Caco-2 (cell line): ENCODE results near the gene RAD9B. TPM values are rescaled to one million over a fixed set of nuclear protein-coding genes. Genes with fewer than 3 reads are reported as not detected.
"Not testable (repeated sequence)": the region's sequence is repeated elsewhere in the genome, so short reads cannot be mapped to it uniquely, and the experiment has no call there.

Source experiments
- BruUV-seq: library from RNA; stranded (reverse); fragments of 400-500 nt; replicated peaks from 2 replicates; lab custom pipeline; 2021; lab: Mats Ljungman, UMichigan
- CTCF ChIA-PET: fragments of 300-600 bp; sonication (Branson Sonifier 250); formaldehyde crosslinking; loops from one replicate; lab custom pipeline; 2022; ENCODE audit warnings: antibody characterized with exemption; lab: Charles Lee
- POLR2A ChIA-PET: fragments of 300-600 bp; sonication (Branson Sonifier 250); formaldehyde crosslinking; loops from one replicate; lab custom pipeline; 2022; ENCODE audit warnings: antibody characterized with exemption; lab: Charles Lee
- DNase-seq, 2 experiments: peaks; one replicate each; pipeline versions ENCODE4 v3.0.0 to v3.0.0-alpha.2; 2020 to 2022
- H3K27me3 ChIP-seq: replicated peaks from 2 replicates; pipeline ENCODE4 v1.6.0; 2011; ENCODE audit warnings: low read length; ENCODE audit not compliant: control insufficient read depth, insufficient read depth
- H3K36me3 ChIP-seq: 2 replicates; pipeline ENCODE4 v1.5.1; 2011; ENCODE audit warnings: low read length; ENCODE audit not compliant: control insufficient read depth, insufficient read depth
- H3K4me1 ChIP-seq: fragments of 250-450 bp; sonication (Bioruptor Pico); 2 replicates; pipeline ENCODE4 v1.5.1; 2020; ENCODE audit warnings: mild to moderate bottlenecking
- H3K4me3 ChIP-seq: 2 replicates; pipeline ENCODE4 v1.5.1; 2011; ENCODE audit warnings: low read depth, mild to moderate bottlenecking, control low read depth, low read length
- H3K9me3 ChIP-seq: fragments of 250-450 bp; sonication (Bioruptor Pico); 2 replicates; pipeline ENCODE4 v1.5.1; 2020; ENCODE audit warnings: mild to moderate bottlenecking, moderate library complexity
- H3K27ac Mint-ChIP-seq: one replicate; pipeline ENCODE4 v1.8.0; 2022; ENCODE audit warnings: mixed read lengths; ENCODE audit not compliant: unreplicated experiment
- H3K27me3 Mint-ChIP-seq: one replicate; pipeline ENCODE4 v1.8.0; 2022; ENCODE audit warnings: mixed read lengths; ENCODE audit not compliant: insufficient read depth, unreplicated experiment
- H3K36me3 Mint-ChIP-seq: one replicate; pipeline ENCODE4 v1.8.0; 2022; ENCODE audit warnings: mild to moderate bottlenecking, mixed read lengths; ENCODE audit not compliant: insufficient read depth, unreplicated experiment
- H3K4me1 Mint-ChIP-seq: one replicate; pipeline ENCODE4 v1.8.0; 2022; ENCODE audit warnings: low read depth, mixed read lengths; ENCODE audit not compliant: unreplicated experiment
- H3K4me3 Mint-ChIP-seq: one replicate; pipeline ENCODE4 v1.8.0; 2022; ENCODE audit warnings: mild to moderate bottlenecking, moderate library complexity, mixed read lengths; ENCODE audit not compliant: unreplicated experiment
- H3K9me3 Mint-ChIP-seq: one replicate; pipeline ENCODE4 v1.8.0; 2022; ENCODE audit warnings: mixed read lengths; ENCODE audit not compliant: unreplicated experiment
- CTCF ChIP-seq, 2 experiments: fragments of 200-600 bp in 1 of 2; IDR thresholded peaks; 1 replicate in 1 of 2; 2 replicates in 1 of 2; pipeline versions ENCODE4 v1.5.1 to v1.8.0; 2011 to 2022; ENCODE audit warnings: antibody characterized with exemption in 1 of 2, control low read depth in 1 of 2, inconsistent platforms in 1 of 2, low read depth in 1 of 2, low read length in 1 of 2, mild to moderate bottlenecking in 1 of 2, moderate library complexity in 1 of 2; ENCODE audit not compliant: insufficient read depth in 1 of 2, severe bottlenecking in 1 of 2, unreplicated experiment in 1 of 2
- intact Hi-C: fragments of 100-400 bp; cut with micrococcal nuclease; formaldehyde crosslinking; loops from one replicate; pipeline ENCODE4 v1.10.0; 2022; ENCODE audit not compliant: unreplicated experiment
- total RNA-seq: library from RNA; stranded (reverse); gene quantifications from 2 replicates; pipeline ENCODE4 v1.2.3, GENCODE V29; 2022

The RAD9B gene
- total RNA-seq, 1 experiment from 2014 or later = 3.8 TPM

GRCh38 chr12:110458756-110459155 is 43.4 kb upstream of the RAD9B start:
- Mint-ChIP-seq H3K4me1 (no peaks in the 10 kb centered on the region), H3K4me3 (no peak overlapping the region), H3K9me3 (no peaks in the 10 kb centered on the region), H3K27ac (no peak overlapping the region), H3K36me3 (peaks cover 33% of the 10 kb centered on the region), H3K27me3 (no peaks in the 10 kb centered on the region)
- no peak overlapping the region for H3K4me3 ChIP-seq
- no peaks in the 10 kb centered on the region for H3K36me3 ChIP-seq
- POLR2A ChIA-PET = interaction anchor here (0.5 kb wide), 1 partner anchor 117 kb away, joined by 4 read pairs; no protein-coding TSS in a partner anchor
- CTCF ChIA-PET = no interaction called here
- H3K4me1 ChIP-seq = no peaks in the 10 kb centered on the region
- no peak for DNase-seq
- BruUV-seq = no TSS peak
- no peaks in the 10 kb centered on the region for H3K9me3 ChIP-seq
- no peak for TF ChIP-seq CTCF (IDR thresholded peaks at IDR 0.05; ENCODE audit: insufficient read depth in 1 of 2, low read depth in 1 of 2, low read length in 1 of 2, severe bottlenecking in 1 of 2, unreplicated experiment in 1 of 2)
- H3K27me3 ChIP-seq = no peaks in the 10 kb centered on the region
- intact Hi-C loops = no loop called here

GRCh38 chr12:110461189-110461588 is 40.9 kb upstream of the RAD9B start:
- POLR2A ChIA-PET, H3K4me1 ChIP-seq, CTCF ChIA-PET, H3K27ac Mint-ChIP-seq, H3K4me3 ChIP-seq, H3K27me3 Mint-ChIP-seq, DNase-seq, H3K27me3 ChIP-seq, H3K36me3 ChIP-seq, H3K9me3 ChIP-seq, H3K4me3 Mint-ChIP-seq, BruUV-seq, H3K4me1 Mint-ChIP-seq, H3K9me3 Mint-ChIP-seq: not testable (repeated sequence)
- intact Hi-C loops = loop anchor here (10.0 kb wide), 1 partner anchor 224 kb away; the partner anchor contains the start of gene HVCN1
- H3K36me3 Mint-ChIP-seq = peaks cover 26% of the 10 kb centered on the region

- no peaks in the 10 kb centered on the region; the same call in 1 of the 2 replicates for H3K36me3 ChIP-seq
- Mint-ChIP-seq H3K9me3 (no peaks in the 10 kb centered on the region), H3K36me3 (peaks cover 34% of the 10 kb centered on the region), H3K4me3 (no peak overlapping the region), H3K4me1 (no peaks in the 10 kb centered on the region), H3K27ac (no peak overlapping the region), H3K27me3 (no peaks in the 10 kb centered on the region)
- DNase-seq = no peak
- no peak overlapping the region for H3K4me3 ChIP-seq
- ChIA-PET CTCF (interaction anchor here (0.7 kb wide), 1 partner anchor 9 kb away, joined by 7 read pairs; no protein-coding TSS in a partner anchor), POLR2A (no interaction called here)
- H3K27me3 ChIP-seq = no peaks in the 10 kb centered on the region
- no TSS peak for BruUV-seq
- intact Hi-C loops = loop anchor here (10.0 kb wide), 1 partner anchor 220 kb away; the partner anchor contains the start of gene HVCN1
- no peaks in the 10 kb centered on the region for H3K4me1 ChIP-seq
- H3K9me3 ChIP-seq = no peaks in the 10 kb centered on the region
- TF ChIP-seq CTCF (IDR thresholded peaks at IDR 0.05; ENCODE audit: insufficient read depth in 1 of 2, low read depth in 1 of 2, low read length in 1 of 2, severe bottlenecking in 1 of 2, unreplicated experiment in 1 of 2) = no peak
Measured at GRCh38 chr12:110465024-110465423, 37.1 kb upstream of the RAD9B start.

GRCh38 chr12:110465765-110466164 is 36.4 kb upstream of the RAD9B start:
- H3K4me1 Mint-ChIP-seq, H3K27me3 Mint-ChIP-seq, H3K27ac Mint-ChIP-seq, H3K4me1 ChIP-seq, DNase-seq, H3K4me3 ChIP-seq, H3K4me3 Mint-ChIP-seq, BruUV-seq, H3K9me3 Mint-ChIP-seq, H3K27me3 ChIP-seq, H3K9me3 ChIP-seq, POLR2A ChIA-PET, H3K36me3 ChIP-seq: not testable (repeated sequence)
- CTCF ChIA-PET = interaction anchor here (0.7 kb wide), 1 partner anchor 300 kb away, joined by 3 read pairs; no protein-coding TSS in a partner anchor
- intact Hi-C loops = loop anchor here (10.0 kb wide), 1 partner anchor 219 kb away; the partner anchor contains the start of gene HVCN1
- peaks cover 34% of the 10 kb centered on the region for H3K36me3 Mint-ChIP-seq
